Measurements from ENCODE around the gene COL13A1. TPM values are rescaled to one million over a fixed set of nuclear protein-coding genes. Genes with fewer than 3 reads are reported as not detected.

The COL13A1 gene
- total RNA-seq, 1 donor from 2014 or later = 9.5 TPM

DNA sequence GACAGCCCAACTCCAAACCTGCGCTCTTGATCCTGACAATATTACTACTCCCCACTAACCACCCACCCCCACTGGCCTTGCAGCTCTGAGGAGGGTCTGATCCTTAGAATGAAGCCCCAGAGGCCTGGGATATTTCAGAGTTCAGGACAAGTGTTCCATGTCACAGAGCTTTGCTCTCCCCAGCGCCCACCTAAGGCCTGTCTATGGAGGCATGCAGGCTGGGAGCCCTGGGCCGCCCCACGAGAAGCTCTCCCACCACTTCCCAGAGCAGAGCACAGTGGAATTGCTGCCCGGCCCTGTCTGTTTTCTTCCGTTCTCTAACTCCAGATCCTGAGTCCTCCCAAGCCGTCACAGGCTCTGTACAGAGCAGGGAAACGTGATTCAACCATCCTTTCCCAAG, 74.6 kb downstream of the COL13A1 start:
- DNase-seq (ENCODE audit: low read depth, low spot score) = no peak
- TF ChIP-seq, protein P1, sequence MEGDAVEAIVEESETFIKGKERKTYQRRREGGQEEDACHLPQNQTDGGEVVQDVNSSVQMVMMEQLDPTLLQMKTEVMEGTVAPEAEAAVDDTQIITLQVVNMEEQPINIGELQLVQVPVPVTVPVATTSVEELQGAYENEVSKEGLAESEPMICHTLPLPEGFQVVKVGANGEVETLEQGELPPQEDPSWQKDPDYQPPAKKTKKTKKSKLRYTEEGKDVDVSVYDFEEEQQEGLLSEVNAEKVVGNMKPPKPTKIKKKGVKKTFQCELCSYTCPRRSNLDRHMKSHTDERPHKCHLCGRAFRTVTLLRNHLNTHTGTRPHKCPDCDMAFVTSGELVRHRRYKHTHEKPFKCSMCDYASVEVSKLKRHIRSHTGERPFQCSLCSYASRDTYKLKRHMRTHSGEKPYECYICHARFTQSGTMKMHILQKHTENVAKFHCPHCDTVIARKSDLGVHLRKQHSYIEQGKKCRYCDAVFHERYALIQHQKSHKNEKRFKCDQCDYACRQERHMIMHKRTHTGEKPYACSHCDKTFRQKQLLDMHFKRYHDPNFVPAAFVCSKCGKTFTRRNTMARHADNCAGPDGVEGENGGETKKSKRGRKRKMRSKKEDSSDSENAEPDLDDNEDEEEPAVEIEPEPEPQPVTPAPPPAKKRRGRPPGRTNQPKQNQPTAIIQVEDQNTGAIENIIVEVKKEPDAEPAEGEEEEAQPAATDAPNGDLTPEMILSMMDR (conservative IDR thresholded peaks at IDR 0.05) = no peak
- no peaks in the 10 kb centered on the region for H3K9me3 Mint-ChIP-seq
- no peaks in the 10 kb centered on the region for H3K27me3 Mint-ChIP-seq (ENCODE audit: low read depth)
- no peak overlapping the region for H3K27ac Mint-ChIP-seq (ENCODE audit: unreplicated experiment)
- H3K4me1 Mint-ChIP-seq = peaks cover 40% of the 10 kb centered on the region
- no peaks in the 10 kb centered on the region for H3K36me3 Mint-ChIP-seq (ENCODE audit: low read depth)
- H3K4me3 Mint-ChIP-seq = no peak overlapping the region

DNA sequence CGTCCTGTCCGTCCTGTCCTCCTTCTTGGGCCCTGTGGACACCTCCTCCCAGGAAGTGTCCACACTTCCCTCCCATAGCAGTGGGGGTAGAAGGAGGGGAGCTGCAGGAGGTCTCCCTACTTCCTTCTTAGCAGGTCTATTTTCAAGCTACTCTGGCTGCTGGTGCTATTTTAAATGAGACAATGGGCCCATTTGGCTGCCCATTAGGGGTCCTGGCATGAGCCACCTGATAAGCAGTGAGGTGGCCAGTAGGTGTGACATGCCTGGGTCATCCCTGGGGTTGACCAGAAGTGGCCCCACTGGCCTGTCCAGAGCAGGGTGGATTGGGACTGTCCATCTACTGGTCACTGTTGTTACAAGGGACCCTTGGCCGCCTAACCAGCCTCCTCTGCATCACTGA, 75.2 kb downstream of the COL13A1 start:
- Mint-ChIP-seq H3K4me1 (peaks cover 43% of the 10 kb centered on the region), H3K4me3 (no peak overlapping the region), H3K36me3 (ENCODE audit: low read depth) (no peaks in the 10 kb centered on the region), H3K27me3 (ENCODE audit: low read depth) (no peaks in the 10 kb centered on the region), H3K27ac (ENCODE audit: unreplicated experiment) (peak overlapping the region; percentile 90), H3K9me3 (no peaks in the 10 kb centered on the region)
- no peak for DNase-seq (ENCODE audit: low read depth, low spot score)
- TF ChIP-seq, protein P1 (conservative IDR thresholded peaks at IDR 0.05) = no peak

DNA sequence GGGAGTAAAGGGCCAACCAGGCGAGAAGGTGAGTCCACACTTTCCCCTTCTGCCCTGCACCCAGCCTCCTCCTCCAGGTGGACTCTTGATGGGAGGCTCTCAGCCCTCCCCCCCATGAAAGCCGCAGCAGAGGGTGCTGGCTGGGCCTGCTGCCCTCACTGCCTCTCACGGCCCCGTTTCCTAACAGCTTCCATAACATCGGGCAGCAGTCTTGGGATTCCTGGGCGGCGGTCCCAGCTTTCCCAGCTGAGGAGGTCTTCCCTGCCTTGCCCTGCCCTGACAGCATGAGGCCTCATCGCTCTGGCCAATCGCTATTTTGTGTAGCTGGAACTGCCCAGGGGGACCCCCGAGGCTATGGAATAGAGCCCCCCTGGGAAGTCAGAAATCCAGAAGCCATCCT, 76.3 kb downstream of the COL13A1 start:
- H3K4me1 Mint-ChIP-seq = peaks cover 42% of the 10 kb centered on the region
- H3K4me3 Mint-ChIP-seq = no peak overlapping the region
- H3K9me3 Mint-ChIP-seq = no peaks in the 10 kb centered on the region
- H3K27me3 Mint-ChIP-seq (ENCODE audit: low read depth) = no peaks in the 10 kb centered on the region
- H3K36me3 Mint-ChIP-seq (ENCODE audit: low read depth) = no peaks in the 10 kb centered on the region
- no peak for DNase-seq (ENCODE audit: low read depth, low spot score)
- TF ChIP-seq, protein P1 (conservative IDR thresholded peaks at IDR 0.05) = no peak
- peak overlapping the region; percentile 67 for H3K27ac Mint-ChIP-seq (ENCODE audit: unreplicated experiment)

DNA sequence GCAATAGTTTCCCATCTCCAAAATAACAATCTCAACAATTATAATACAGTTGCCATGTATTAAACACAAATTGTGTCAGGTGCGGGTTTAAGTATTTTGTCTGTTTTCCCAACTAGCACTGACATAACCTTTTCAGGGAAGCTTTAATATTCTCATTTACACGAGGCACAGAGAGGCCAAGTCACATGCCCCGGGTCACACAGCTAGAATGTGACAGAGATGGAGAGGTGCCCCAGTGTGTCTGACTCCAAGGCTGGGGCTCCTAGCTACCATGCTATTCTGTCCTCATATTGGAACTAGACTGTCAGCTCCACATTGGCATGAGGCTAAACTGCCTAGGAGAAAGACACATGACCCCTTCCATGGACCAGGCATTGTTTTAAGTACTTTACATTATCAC, 77.2 kb downstream of the COL13A1 start:
- Mint-ChIP-seq H3K27me3 (ENCODE audit: low read depth) (no peaks in the 10 kb centered on the region), H3K4me3 (peak overlapping the region; percentile 8), H3K4me1 (peaks cover 44% of the 10 kb centered on the region), H3K27ac (ENCODE audit: unreplicated experiment) (no peak overlapping the region), H3K9me3 (no peaks in the 10 kb centered on the region), H3K36me3 (ENCODE audit: low read depth) (no peaks in the 10 kb centered on the region)
- DNase-seq (ENCODE audit: low read depth, low spot score) = no peak
- TF ChIP-seq, protein P1 (conservative IDR thresholded peaks at IDR 0.05) = no peak

DNA sequence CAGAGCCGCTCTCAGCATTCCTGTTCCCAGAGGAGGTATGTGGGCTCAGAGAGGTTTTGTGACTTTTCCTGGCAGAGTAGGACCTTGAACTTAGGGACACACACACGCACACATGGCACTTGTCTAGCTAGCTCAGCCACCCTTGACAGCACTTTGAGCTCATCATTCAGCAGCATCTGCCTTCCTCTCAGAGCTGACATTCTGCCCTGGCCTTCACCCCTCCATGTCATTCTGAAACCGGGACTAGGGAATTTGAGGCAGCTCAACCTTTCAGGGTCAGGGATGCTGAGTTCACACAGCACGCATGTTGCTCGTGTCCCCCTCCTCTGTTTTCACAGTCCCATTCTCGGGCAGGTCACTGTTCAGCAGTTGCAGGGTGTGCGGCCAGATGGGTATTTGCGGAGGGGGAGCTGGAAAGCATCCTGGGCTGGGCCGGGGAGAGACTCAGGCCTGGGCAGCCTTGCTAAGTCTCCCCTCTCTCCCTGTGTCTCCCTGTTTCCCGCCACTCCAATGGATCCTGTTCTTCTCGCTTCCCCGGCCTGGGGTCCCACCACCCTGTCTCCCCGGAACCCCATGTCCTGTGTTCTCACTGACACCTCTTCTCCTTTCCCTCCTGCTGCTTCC, 78.0 kb downstream of the COL13A1 start:
- Mint-ChIP-seq H3K27ac (ENCODE audit: unreplicated experiment) (peak overlapping the region; percentile 97), H3K27me3 (ENCODE audit: low read depth) (no peaks in the 10 kb centered on the region)

More for the DNA sequence above, 78.0 kb downstream of the COL13A1 start:
- Mint-ChIP-seq H3K36me3 (ENCODE audit: low read depth) (no peaks in the 10 kb centered on the region), H3K4me1 (peaks cover 48% of the 10 kb centered on the region), H3K9me3 (no peaks in the 10 kb centered on the region), H3K4me3 (peak overlapping the region; percentile 8)
- DNase-seq (ENCODE audit: low read depth, low spot score) = no peak
- TF ChIP-seq, protein P1 (conservative IDR thresholded peaks at IDR 0.05) = no peak

All from neural crest cell (in vitro differentiated cells).